ENCODE measurements around the gene SLC22A7. TPM values are rescaled to one million over a fixed set of nuclear protein-coding genes. Genes with fewer than 3 reads are reported as not detected.
"Not testable (repeated sequence)": the region's sequence is repeated elsewhere in the genome, so short reads cannot be mapped to it uniquely, and the experiment has no call there.

SLC22A7 gene
- total RNA-seq, 6 donors from 2014 or later = not detected

DNA sequence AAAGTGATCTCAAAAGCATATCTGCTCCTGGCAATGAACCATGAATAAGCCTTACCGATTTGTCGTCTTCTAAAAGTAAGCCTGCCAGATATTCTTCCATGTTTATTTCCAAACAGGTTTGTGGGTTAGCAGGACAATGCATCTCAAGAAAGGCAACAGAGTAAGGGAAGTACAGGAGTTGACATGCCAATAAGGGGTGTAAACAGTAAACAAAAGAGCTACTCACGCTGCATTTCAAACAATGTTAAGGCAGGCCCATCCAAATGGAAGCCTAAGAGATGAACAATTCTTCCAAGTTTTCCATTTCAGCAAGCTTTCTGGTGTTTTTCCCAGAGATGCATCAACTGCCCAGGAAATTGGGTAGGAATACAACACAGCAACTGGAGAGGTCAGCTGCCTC is 38.3 kb downstream of the SLC22A7 start:
- Histone ChIP-seq H3K9me3 (no peaks in the 10 kb centered on the region), H3K27me3 (no peaks in the 10 kb centered on the region), H3K4me1 (no peaks in the 10 kb centered on the region), H3K27ac (no peak overlapping the region), H3K4me3 (no peak overlapping the region), H3K36me3 (peaks cover 12 to 45% (median 34%) of the 10 kb centered on the region in 4 donors)
- WGBS, 2 donors = 52 to 70% methylated on average over 3 of the region's 3 CpGs
- ATAC-seq (ENCODE audit: low FRiP score in 2 of 2) (no peak), DNase-seq (no peak)
- TF ChIP-seq CTCF (IDR thresholded peaks at IDR 0.05) (no peak), EP300 (IDR thresholded peaks at IDR 0.05) (no peak), POLR2A (IDR thresholded peaks at IDR 0.05) (no peak), POLR2AphosphoS5 (IDR thresholded peaks at IDR 0.05) (no peak)

- TF ChIP-seq CTCF (IDR thresholded peaks at IDR 0.05) = no peak
- no peak for TF ChIP-seq POLR2A (IDR thresholded peaks at IDR 0.05)
- TF ChIP-seq EP300 (IDR thresholded peaks at IDR 0.05) = no peak
- TF ChIP-seq POLR2AphosphoS5 (IDR thresholded peaks at IDR 0.05) = no peak
- DNase-seq = no peak
- Histone ChIP-seq H3K27ac (no peak overlapping the region), H3K36me3 (peaks cover 12 to 63% (median 49%) of the 10 kb centered on the region in 4 donors), H3K4me1 (no peaks in the 10 kb centered on the region), H3K27me3 (no peaks in the 10 kb centered on the region), H3K4me3 (no peak overlapping the region), H3K9me3 (no peaks in the 10 kb centered on the region)
- no peak for ATAC-seq (ENCODE audit: low FRiP score in 2 of 2)
These were observed 40.2 kb downstream of the SLC22A7 start for GRCh38 chr6:43338243-43338642.

DNA sequence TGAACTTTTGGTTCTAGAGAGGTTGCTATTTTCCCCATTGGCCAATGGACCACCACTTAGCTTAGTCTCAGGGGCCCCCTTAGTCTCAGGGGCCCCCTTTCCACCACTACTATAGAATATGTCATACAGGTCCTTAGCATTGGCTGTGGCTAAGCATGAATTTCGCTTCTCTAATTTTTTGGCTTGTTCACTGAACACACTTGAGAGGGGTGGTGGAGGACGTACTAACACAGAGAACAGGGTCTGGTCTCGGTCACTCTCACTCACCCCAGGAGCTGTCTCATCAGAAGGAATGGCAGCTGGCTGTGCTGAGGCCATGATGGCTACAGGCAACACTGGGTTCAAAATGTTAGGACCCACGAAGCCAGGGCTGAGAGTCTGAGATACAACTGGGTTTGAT is 41.1 kb downstream of the SLC22A7 start:
- H3K27ac ChIP-seq = no peak overlapping the region
- no peaks in the 10 kb centered on the region for H3K9me3 ChIP-seq
- no peaks in the 10 kb centered on the region for H3K27me3 ChIP-seq
- WGBS, 2 donors = 88 to 94% methylated on average over 4 of the region's 4 CpGs
- no peaks in the 10 kb centered on the region for H3K4me1 ChIP-seq
- H3K4me3 ChIP-seq = no peak overlapping the region
- H3K36me3 ChIP-seq = peaks cover 12 to 72% (median 51%) of the 10 kb centered on the region in 4 donors
- DNase-seq (no peak), ATAC-seq (ENCODE audit: low FRiP score in 2 of 2) (no peak)
- TF ChIP-seq CTCF (IDR thresholded peaks at IDR 0.05) (no peak), POLR2AphosphoS5 (IDR thresholded peaks at IDR 0.05) (no peak), POLR2A (IDR thresholded peaks at IDR 0.05) (no peak), EP300 (IDR thresholded peaks at IDR 0.05) (no peak)

DNA sequence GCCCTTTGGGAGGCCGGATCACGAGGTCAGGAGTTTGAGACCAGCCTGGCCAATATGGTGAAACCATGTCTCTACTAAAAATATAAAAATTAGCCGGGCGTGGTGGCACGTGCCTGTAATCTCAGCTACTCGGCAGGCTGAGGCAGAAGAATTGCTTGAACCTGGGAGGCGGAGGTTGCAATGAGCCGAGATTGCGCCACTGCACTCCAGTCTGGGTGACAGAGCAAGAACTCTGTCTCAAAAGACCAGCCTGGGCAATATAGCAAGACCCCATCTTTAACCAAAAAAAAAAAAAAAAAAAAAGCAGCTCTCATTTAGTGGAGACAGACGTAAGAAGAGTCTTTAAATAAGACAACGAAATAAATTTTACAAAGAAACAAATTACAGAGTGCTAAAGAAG is 48.2 kb downstream of the SLC22A7 start:
- H3K4me3 ChIP-seq; H3K27ac ChIP-seq; DNase-seq; H3K9me3 ChIP-seq; ATAC-seq (ENCODE audit: low FRiP score in 2 of 2); H3K4me1 ChIP-seq; H3K27me3 ChIP-seq: not testable (repeated sequence)
- H3K36me3 ChIP-seq = peaks cover 0 to 79% (median 48%) of the 10 kb centered on the region in 4 donors
- WGBS, 2 donors = 94 to 96% methylated on average over 11 of the region's 11 CpGs

- no peak overlapping the region for H3K27ac ChIP-seq
- 84 to 86% methylated on average over 3 of the region's 3 CpGs for WGBS, 2 donors
- TF ChIP-seq EP300 (IDR thresholded peaks at IDR 0.05) (no peak), POLR2A (IDR thresholded peaks at IDR 0.05) (no peak), CTCF (IDR thresholded peaks at IDR 0.05) (no peak), POLR2AphosphoS5 (IDR thresholded peaks at IDR 0.05) (no peak)
- H3K4me1 ChIP-seq = no peaks in the 10 kb centered on the region
- no peaks in the 10 kb centered on the region for H3K9me3 ChIP-seq
- DNase-seq (no peak), ATAC-seq (ENCODE audit: low FRiP score in 2 of 2) (no peak)
- no peaks in the 10 kb centered on the region for H3K27me3 ChIP-seq
- peaks cover 0 to 78% (median 43%) of the 10 kb centered on the region in 4 donors for H3K36me3 ChIP-seq
- no peak overlapping the region for H3K4me3 ChIP-seq
These were observed 49.0 kb downstream of the SLC22A7 start for GRCh38 chr6:43347021-43347420.
